ENCODE data around the gene C3orf33. TPM values are rescaled to one million over a fixed set of nuclear protein-coding genes. Genes with fewer than 3 reads are reported as not detected.

The C3orf33 gene
- total and polyA plus RNA-seq, 2 of the 13 experiments (the other 11 are each of a cell fraction or from before 2014, with no cell fraction given) = 9.2 to 12.6 TPM

DNA sequence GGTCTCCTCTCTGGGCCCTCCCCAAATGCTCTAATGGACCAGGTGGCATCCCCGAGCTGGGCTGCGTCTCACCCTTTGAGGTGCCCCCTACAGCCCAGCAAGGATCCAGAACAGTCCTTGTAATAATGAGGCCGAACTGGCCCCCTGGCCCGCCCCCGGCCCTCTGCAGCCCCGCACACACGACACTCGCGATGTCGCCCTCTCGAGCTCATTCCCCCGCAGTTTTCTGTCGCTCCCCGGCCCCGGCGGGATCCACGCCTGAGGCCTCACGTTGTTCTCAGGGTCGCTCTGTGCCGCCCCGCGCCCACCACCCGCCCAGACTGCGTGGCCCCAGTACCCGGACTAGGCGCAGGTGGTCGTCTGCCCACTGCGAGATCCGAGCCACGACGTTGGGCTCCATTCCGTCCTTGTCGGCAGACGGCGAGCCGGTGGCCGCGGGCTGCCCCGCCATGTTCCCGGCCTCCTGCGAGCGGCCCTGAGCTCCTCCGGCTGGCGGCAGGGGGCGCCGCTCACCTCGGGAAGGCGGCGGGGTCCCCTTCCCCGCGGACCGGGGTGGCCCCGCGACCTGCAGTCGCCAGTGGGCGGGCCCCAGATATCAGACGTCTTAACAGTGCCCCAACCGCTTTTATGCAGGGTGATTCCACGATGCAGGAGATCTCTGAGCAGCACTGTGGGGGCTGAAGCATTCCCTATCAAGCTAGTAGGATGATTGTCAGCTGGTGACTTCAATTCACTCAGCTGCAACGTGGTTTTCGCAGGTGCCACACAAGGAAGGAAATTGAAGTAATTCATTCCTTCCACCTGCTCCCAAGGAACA is at the start of gene C3orf33 (continued):
- TF ChIP-seq, protein P1, sequence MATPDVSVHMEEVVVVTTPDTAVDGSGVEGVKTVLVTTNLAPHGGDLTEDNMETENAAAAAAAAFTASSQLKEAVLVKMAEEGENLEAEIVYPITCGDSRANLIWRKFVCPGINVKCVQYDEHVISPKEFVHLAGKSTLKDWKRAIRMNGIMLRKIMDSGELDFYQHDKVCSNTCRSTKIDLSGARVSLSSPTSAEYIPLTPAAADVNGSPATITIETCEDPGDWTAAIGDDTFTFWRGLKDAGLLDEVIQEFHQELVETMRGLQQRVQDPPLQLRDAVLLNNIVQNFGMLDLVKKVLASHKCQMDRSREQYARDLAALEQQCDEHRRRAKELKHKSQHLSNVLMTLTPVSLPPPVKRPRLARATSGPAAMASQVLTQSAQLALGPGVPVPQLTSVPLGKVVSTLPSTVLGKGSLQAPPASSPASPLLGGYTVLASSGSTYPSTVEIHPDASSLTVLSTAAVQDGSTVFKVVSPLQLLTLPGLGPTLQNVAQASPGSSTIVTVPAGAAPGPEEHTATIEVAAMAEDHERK (CRISPR knock-in tag; IDR thresholded peaks at IDR 0.05; ENCODE audit: low read depth) = no peak
- peak; percentile 16; the same call in 1 of the 2 replicates for TF ChIP-seq CBX5 (CRISPR knock-in tag; IDR thresholded peaks at IDR 0.05; ENCODE audit: borderline replicate concordance)
- TF ChIP-seq ZNF790 (CRISPR knock-in tag; IDR thresholded peaks at IDR 0.05; ENCODE audit: borderline replicate concordance) = 0 out of 2 replicates have a peak, but pooled peaks have one; percentile 43
- no peak for TF ChIP-seq ZBTB1 (CRISPR knock-in tag; IDR thresholded peaks at IDR 0.05; ENCODE audit: borderline replicate concordance)
- TF ChIP-seq, protein P2, sequence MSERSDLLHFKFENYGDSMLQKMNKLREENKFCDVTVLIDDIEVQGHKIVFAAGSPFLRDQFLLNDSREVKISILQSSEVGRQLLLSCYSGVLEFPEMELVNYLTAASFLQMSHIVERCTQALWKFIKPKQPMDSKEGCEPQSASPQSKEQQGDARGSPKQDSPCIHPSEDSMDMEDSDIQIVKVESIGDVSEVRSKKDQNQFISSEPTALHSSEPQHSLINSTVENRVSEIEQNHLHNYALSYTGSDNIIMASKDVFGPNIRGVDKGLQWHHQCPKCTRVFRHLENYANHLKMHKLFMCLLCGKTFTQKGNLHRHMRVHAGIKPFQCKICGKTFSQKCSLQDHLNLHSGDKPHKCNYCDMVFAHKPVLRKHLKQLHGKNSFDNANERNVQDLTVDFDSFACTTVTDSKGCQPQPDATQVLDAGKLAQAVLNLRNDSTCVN (CRISPR knock-in tag; IDR thresholded peaks at IDR 0.05; ENCODE audit: borderline replicate concordance) = 0 out of 2 replicates have a peak, but pooled peaks have one; percentile 34
- TF ChIP-seq PHF20 (CRISPR knock-in tag; IDR thresholded peaks at IDR 0.05) = peak; percentile 50; the same call in 1 of the 2 replicates
- TF ChIP-seq ZMYM2 (CRISPR knock-in tag; IDR thresholded peaks at IDR 0.05) = 0 out of 2 replicates have a peak, but pooled peaks have one; percentile 27
- peak; percentile 59; the same call in 1 of the 2 replicates for TF ChIP-seq KMT2A (CRISPR knock-in tag; IDR thresholded peaks at IDR 0.05)
- TF ChIP-seq, protein P3, sequence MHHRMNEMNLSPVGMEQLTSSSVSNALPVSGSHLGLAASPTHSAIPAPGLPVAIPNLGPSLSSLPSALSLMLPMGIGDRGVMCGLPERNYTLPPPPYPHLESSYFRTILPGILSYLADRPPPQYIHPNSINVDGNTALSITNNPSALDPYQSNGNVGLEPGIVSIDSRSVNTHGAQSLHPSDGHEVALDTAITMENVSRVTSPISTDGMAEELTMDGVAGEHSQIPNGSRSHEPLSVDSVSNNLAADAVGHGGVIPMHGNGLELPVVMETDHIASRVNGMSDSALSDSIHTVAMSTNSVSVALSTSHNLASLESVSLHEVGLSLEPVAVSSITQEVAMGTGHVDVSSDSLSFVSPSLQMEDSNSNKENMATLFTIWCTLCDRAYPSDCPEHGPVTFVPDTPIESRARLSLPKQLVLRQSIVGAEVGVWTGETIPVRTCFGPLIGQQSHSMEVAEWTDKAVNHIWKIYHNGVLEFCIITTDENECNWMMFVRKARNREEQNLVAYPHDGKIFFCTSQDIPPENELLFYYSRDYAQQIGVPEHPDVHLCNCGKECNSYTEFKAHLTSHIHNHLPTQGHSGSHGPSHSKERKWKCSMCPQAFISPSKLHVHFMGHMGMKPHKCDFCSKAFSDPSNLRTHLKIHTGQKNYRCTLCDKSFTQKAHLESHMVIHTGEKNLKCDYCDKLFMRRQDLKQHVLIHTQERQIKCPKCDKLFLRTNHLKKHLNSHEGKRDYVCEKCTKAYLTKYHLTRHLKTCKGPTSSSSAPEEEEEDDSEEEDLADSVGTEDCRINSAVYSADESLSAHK (CRISPR knock-in tag; IDR thresholded peaks at IDR 0.05; ENCODE audit: borderline replicate concordance) = no peak
- TF ChIP-seq KLF6 (CRISPR knock-in tag; IDR thresholded peaks at IDR 0.05) = no peak
- TF ChIP-seq ZNF256 (CRISPR knock-in tag; conservative IDR thresholded peaks at IDR 0.05) = no peak; the same call in 1 of the 2 replicates
- peak; percentile 69 for TF ChIP-seq STAG1 (CRISPR knock-in tag; IDR thresholded peaks at IDR 0.05)
- peak; percentile 49 for TF ChIP-seq ARNTL (CRISPR knock-in tag; IDR thresholded peaks at IDR 0.05)
- TF ChIP-seq ZNF263 (CRISPR knock-in tag; IDR thresholded peaks at IDR 0.05) = no peak
- TF ChIP-seq, protein P4, sequence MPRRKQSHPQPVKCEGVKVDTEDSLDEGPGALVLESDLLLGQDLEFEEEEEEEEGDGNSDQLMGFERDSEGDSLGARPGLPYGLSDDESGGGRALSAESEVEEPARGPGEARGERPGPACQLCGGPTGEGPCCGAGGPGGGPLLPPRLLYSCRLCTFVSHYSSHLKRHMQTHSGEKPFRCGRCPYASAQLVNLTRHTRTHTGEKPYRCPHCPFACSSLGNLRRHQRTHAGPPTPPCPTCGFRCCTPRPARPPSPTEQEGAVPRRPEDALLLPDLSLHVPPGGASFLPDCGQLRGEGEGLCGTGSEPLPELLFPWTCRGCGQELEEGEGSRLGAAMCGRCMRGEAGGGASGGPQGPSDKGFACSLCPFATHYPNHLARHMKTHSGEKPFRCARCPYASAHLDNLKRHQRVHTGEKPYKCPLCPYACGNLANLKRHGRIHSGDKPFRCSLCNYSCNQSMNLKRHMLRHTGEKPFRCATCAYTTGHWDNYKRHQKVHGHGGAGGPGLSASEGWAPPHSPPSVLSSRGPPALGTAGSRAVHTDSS (CRISPR knock-in tag; conservative IDR thresholded peaks at IDR 0.05) = peak; percentile 66; the same call in 1 of the 2 replicates
- TF ChIP-seq SATB2 (CRISPR knock-in tag; IDR thresholded peaks at IDR 0.05) = peak; percentile 80; the same call in 1 of the 2 replicates
- TF ChIP-seq TEAD3 (CRISPR knock-in tag; optimal IDR thresholded peaks at IDR 0.05; ENCODE audit: borderline replicate concordance) = no peak
- TF ChIP-seq ZNF17 (CRISPR knock-in tag; IDR thresholded peaks at IDR 0.05) = no peak
- TF ChIP-seq ZNF614 (CRISPR knock-in tag; IDR thresholded peaks at IDR 0.05; ENCODE audit: borderline replicate concordance) = 0 out of 2 replicates have a peak, but pooled peaks have one; percentile 34
- TF ChIP-seq PLRG1 (conservative IDR thresholded peaks at IDR 0.05) = no peak
- TF ChIP-seq ZNF546 (CRISPR knock-in tag; conservative IDR thresholded peaks at IDR 0.05) = peak; percentile 81

All from HepG2 (cell line).